Stimulated activated naive CD8-positive, alpha-beta T cell treated with anti-CD3 and anti-CD28 coated beads, Interleukin-15, amount 100 ng/mL, for 72 hours (primary cell): ENCODE data around the gene THOP1.

Experiments
- ATAC-seq: fragments of 150-1000 bp; cut with Tn5 transposase; 2 replicates; pipeline ENCODE4 v1.10.0; 2021; ENCODE audit warnings: mild to moderate bottlenecking, moderate library complexity
- DNase-seq, 2 donors: peaks; one replicate each; pipeline ENCODE4 v3.0.0; 2021 to 2022
- H3K27ac Mint-ChIP-seq, 2 donors: one replicate each; pipeline ENCODE4 v1.8.0; 2022; ENCODE audit warnings: mild to moderate bottlenecking in 2 of 2, mixed read lengths in 2 of 2, moderate library complexity in 2 of 2
- H3K27me3 Mint-ChIP-seq: one replicate; pipeline ENCODE4 v1.8.0; 2022; ENCODE audit warnings: mixed read lengths
- H3K4me1 Mint-ChIP-seq: one replicate; pipeline ENCODE4 v1.8.0; 2022; ENCODE audit warnings: mild to moderate bottlenecking, mixed read lengths
- H3K4me3 Mint-ChIP-seq, 2 donors: one replicate each; pipeline ENCODE4 v1.8.0; 2022; ENCODE audit warnings: mild to moderate bottlenecking in 2 of 2, mixed read lengths in 2 of 2, moderate library complexity in 1 of 2
- H3K9me3 Mint-ChIP-seq, 2 donors: one replicate each; pipeline ENCODE4 v1.8.0; 2022; ENCODE audit warnings: mixed read lengths in 2 of 2

Gene THOP1

DNA sequence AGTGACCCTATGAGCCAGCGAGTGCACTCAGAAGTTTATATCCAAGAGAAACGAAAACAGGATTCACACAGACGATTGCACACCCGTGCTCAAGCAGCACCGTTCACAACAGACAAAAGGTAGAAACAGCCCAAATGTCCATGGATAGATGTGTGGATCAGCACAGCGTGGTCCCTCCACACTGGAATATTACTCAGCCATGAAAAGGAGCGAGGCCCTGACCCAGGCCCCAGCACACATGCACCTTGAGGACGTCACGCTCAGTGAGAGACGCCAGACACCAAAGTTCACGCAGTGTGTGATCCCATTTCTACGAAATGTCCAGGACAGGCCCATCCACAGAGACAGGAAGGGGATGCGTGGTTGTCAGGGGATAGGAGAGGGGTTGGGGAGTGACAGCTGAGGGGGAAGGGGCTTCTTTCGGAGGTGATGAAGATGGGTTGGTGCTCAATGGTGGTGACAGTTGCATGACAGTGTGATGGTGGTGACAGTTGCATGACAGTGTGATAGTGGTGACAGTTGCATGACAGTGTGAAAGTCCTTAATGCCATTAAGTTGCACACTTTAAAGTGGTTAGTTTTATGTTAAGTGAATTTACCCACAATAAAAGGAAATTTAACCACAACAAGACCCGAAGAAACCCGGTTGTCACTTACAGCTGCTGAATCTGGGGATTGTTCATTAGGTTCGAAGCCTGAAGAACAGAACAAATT lies 26.5 kb upstream of the THOP1 start:
- no peak overlapping the region for H3K27ac Mint-ChIP-seq
- no peaks in the 10 kb centered on the region for H3K27me3 Mint-ChIP-seq
- no peak for DNase-seq
- H3K9me3 Mint-ChIP-seq, result no peaks in the 10 kb centered on the region
- H3K4me3 Mint-ChIP-seq, result no peak overlapping the region
- peak; percentile 60 for ATAC-seq
- H3K4me1 Mint-ChIP-seq, result peaks cover 16% of the 10 kb centered on the region

GRCh38 chr19:2759362-2759761 lies 25.9 kb upstream of the THOP1 start:
- Mint-ChIP-seq H3K9me3 (no peaks in the 10 kb centered on the region), H3K4me1 (peaks cover 13% of the 10 kb centered on the region), H3K4me3 (no peak overlapping the region), H3K27me3 (no peaks in the 10 kb centered on the region), H3K27ac (no peak overlapping the region)
- DNase-seq (no peak), ATAC-seq (no peak)

GRCh38 chr19:2759965-2760364 lies 25.3 kb upstream of the THOP1 start:
- peaks cover 13% of the 10 kb centered on the region for H3K4me1 Mint-ChIP-seq
- DNase-seq, result no peak
- H3K27me3 Mint-ChIP-seq, result no peaks in the 10 kb centered on the region
- no peak overlapping the region for H3K4me3 Mint-ChIP-seq
- H3K27ac Mint-ChIP-seq, result no peak overlapping the region
- no peak for ATAC-seq
- no peaks in the 10 kb centered on the region for H3K9me3 Mint-ChIP-seq

- Mint-ChIP-seq H3K4me1 (peaks cover 13% of the 10 kb centered on the region), H3K27me3 (no peaks in the 10 kb centered on the region), H3K4me3 (no peak overlapping the region), H3K27ac (no peak overlapping the region), H3K9me3 (no peaks in the 10 kb centered on the region)
- DNase-seq (no peak), ATAC-seq (peak; percentile 15)
Observed at GRCh38 chr19:2761309-2761677, 24.0 kb upstream of the THOP1 start.

DNA sequence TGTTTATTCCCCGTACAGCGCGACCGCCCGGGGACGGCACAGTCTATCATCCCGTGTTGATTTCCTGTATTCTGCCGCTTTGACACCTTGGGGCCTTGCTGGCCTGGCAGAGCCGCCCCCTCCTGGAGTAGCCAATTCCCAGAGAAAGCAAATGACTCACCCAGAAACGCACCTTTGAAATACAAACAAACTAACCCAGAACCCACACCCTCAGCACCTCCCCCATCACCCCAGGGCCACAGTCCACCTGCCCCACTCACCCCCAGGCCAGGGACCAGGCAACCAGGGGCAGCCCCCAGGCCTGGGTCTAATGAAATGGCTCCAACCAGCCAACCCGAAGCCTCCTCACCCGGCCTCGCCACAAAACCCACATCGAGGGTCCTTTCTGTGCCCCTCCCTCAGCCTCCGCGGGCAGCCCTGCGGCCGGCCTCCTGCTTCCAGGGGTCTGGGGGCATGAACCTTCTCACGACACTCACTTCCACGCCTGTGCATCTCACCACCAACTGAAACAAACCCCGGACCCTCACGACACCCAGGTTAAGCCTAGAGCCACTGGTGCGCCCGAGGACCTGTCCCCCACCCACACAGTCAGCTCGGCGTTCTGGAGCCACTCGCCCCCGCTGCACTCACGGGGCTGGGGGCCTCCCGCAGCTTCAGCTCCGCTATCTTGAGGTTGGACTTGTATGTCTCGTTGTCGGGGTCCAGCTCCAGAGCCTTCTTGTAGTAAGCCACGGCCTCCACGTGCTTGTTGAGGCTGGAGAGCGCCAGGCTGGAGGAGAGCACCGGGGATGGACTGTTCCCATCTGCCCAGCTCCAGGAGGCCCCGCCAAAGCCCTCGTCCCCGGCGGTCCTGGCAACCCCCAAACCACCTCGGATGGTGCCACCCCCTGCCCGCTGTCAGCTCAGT lies 23.2 kb upstream of the THOP1 start:
- Mint-ChIP-seq H3K27me3 (no peaks in the 10 kb centered on the region), H3K27ac (peak overlapping the region; percentile 25 to 91), H3K4me3 (no peak overlapping the region), H3K9me3 (no peaks in the 10 kb centered on the region), H3K4me1 (peaks cover 13% of the 10 kb centered on the region)
- no peak for ATAC-seq
- no peak for DNase-seq

DNA sequence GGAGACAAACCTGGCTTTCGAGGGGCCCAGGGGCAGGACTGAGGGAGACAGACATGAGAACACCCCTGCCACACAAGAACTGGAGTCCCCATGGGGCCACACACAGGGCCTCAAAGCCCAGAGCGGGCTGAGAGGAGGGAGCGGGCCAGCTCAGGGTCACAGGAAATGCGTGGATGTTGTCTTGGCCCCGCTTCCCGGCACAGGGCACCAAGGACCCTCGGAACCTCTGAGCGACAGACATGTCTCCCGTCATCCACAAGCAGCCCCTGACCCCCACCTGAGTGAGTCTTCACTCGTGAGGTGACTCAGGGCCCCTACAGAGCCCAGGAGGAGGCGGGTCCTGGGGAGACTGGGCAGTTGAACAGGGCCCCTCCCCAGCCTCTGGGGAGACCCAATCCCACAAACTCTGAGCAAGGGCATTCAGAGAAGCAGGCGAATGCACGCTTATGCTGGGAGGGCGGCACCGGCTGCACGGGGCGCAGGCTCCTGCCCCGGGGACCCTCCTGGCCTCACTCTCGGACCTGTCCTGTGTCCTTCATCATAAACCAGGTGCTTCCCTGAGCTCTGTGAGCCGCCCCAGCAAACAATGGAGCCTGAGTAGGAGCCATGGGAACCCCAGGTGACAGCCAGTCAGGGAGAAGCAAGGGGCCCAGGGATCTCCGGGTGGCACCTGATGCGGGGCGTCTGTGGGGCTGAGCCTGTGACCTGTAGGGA lies 22.4 kb upstream of the THOP1 start:
- no peaks in the 10 kb centered on the region for H3K9me3 Mint-ChIP-seq
- H3K4me1 Mint-ChIP-seq, result peaks cover 13% of the 10 kb centered on the region
- H3K27me3 Mint-ChIP-seq, result no peaks in the 10 kb centered on the region
- H3K27ac Mint-ChIP-seq, result peak overlapping the region in 1 of 2 donors; percentile 91
- DNase-seq (no peak), ATAC-seq (no peak)
- H3K4me3 Mint-ChIP-seq, result no peak overlapping the region

DNA sequence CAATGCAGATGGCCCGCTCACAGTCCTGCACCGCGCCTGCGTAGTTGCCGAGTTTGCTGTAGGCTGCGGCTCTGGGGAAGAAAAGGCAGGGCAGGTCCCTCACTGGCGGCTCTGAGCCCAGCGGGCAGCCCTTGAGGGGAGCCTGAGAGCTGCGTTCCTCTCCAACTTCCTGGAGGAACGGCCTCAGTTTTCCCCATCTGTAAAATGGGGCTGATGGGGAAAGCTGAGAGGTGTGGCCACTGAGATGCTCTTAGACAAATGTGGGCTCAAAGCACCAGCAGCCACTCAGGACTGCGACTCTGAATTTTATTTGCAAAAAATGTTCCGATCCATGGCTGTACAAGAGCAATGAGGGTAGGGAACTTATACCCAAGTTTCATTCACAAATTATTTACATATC lies 21.6 kb upstream of the THOP1 start:
- H3K27ac Mint-ChIP-seq, result no peak overlapping the region
- H3K9me3 Mint-ChIP-seq, result no peaks in the 10 kb centered on the region
- H3K4me3 Mint-ChIP-seq, result no peak overlapping the region
- ATAC-seq, result no peak
- H3K4me1 Mint-ChIP-seq, result peaks cover 13% of the 10 kb centered on the region
- no peak for DNase-seq
- H3K27me3 Mint-ChIP-seq, result no peaks in the 10 kb centered on the region

DNA sequence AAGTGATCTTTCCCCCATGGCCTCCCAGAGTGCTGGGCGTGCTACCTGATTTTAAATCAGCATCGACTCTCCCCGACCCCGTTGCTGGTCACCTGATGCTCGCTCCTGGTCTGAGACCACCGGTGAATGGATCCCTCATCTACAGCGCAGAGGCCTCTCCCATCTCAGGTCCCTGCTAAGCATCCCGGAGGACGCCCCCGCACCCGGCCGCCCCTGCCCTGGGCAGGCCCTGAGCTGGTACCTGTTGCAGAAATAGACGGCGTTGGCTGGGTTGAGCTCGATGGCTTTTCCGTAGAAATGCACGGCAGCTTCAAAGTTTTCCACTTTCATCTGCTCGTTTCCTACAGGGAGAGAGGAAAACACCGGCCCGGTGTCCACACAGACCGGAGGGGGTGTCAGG lies 20.4 kb upstream of the THOP1 start:
- Mint-ChIP-seq H3K27me3 (no peaks in the 10 kb centered on the region), H3K4me1 (peaks cover 6% of the 10 kb centered on the region), H3K4me3 (no peak overlapping the region), H3K27ac (peak overlapping the region in 1 of 2 donors; percentile 78), H3K9me3 (no peaks in the 10 kb centered on the region)
- DNase-seq, result no peak
- no peak for ATAC-seq

- Mint-ChIP-seq H3K4me3 (no peak overlapping the region), H3K9me3 (no peaks in the 10 kb centered on the region), H3K27ac (no peak overlapping the region), H3K4me1 (peaks cover 10% of the 10 kb centered on the region), H3K27me3 (no peaks in the 10 kb centered on the region)
- DNase-seq (no peak), ATAC-seq (no peak)
Observed at GRCh38 chr19:2765376-2765775, 19.9 kb upstream of the THOP1 start.

DNA sequence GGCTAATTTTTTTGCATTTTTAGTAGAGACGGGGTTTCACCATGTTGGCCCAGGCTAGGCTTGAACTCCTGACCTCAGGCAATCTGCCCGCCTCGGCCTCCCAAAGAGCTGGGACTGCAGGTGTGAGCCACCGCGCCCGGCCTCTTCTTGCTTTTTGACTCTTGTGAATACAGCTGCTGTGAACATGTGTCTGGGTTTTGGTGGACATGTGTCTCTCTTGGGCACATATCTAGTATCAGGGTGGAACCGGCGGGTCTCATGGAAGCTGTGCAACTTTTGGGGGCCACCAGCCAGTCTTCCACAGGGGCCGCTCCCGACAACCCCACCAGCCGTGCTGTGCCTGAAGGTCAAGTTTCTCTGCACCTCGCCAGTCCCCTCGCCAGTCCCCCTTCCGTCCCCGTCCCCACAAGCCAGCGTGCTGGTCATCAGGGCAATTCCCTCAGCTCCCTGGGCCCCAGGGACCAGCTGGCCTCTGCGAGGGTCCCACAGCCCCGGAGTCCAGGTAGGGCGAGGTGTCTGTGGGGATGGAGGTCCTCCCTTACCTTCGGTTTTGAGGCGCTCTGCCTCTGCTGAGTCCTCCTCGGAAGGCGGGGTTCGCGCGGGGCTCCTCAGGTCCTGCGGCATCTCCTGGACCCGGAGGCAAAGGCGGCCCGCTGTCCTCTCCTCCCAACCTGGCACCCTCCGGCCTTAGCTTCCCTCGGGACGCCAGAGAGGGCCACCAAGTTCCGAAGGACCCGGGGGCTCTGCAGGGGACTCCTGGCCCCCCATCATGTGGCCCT lies 18.5 kb upstream of the THOP1 start:
- H3K27ac Mint-ChIP-seq, result no peak overlapping the region
- no peaks in the 10 kb centered on the region for H3K9me3 Mint-ChIP-seq
- no peak overlapping the region for H3K4me3 Mint-ChIP-seq
- no peaks in the 10 kb centered on the region for H3K27me3 Mint-ChIP-seq
- DNase-seq (no peak), ATAC-seq (no peak)
- peaks cover 11% of the 10 kb centered on the region for H3K4me1 Mint-ChIP-seq

- no peaks in the 10 kb centered on the region for H3K9me3 Mint-ChIP-seq
- H3K27me3 Mint-ChIP-seq, result no peaks in the 10 kb centered on the region
- DNase-seq (no peak), ATAC-seq (no peak)
- H3K27ac Mint-ChIP-seq, result peak overlapping the region in 1 of 2 donors; percentile 31
- peaks cover 13% of the 10 kb centered on the region for H3K4me1 Mint-ChIP-seq
- no peak overlapping the region for H3K4me3 Mint-ChIP-seq
Observed at GRCh38 chr19:2767688-2768087, 17.6 kb upstream of the THOP1 start.

DNA sequence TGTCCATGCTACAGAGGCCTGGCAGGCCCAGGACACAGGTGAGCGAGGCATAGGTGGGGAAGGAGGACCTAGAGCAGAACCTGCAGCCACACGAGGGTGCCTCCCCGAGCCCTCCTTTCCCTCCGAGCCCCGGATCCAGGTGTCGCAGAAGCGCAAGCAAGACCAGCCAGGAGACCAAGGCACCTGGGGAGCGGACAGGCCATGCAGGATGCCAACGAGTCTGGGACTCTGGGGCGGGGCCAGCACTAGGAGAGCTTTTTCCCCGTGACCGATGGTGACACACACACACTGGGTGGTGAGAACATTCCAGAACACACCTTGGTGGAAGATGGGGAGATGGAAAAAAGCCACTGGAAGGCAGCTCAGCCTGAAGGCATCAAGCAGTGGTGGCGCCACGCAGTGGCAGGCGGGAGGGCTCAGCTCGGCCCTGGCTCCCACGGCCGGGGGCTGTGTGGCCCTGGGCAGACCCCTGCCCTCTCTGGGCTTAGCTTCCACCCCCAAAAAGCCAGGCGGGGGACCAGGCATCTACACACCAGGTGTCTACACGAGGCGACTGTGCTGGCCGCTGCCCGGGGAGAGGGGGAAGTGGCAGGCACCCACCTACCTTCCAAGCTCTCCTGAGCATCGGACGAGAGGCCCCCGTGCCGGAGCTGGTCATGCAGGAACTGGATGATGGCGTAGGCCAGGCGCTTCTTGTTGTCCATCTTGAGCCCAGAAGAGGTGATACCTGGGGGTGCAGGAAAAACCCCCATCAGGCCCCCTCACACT lies 16.8 kb upstream of the THOP1 start:
- Mint-ChIP-seq H3K4me3 (no peak overlapping the region), H3K27ac (no peak overlapping the region), H3K9me3 (no peaks in the 10 kb centered on the region), H3K4me1 (peaks cover 13% of the 10 kb centered on the region), H3K27me3 (no peaks in the 10 kb centered on the region)
- no peak for ATAC-seq
- DNase-seq, result no peak

DNA sequence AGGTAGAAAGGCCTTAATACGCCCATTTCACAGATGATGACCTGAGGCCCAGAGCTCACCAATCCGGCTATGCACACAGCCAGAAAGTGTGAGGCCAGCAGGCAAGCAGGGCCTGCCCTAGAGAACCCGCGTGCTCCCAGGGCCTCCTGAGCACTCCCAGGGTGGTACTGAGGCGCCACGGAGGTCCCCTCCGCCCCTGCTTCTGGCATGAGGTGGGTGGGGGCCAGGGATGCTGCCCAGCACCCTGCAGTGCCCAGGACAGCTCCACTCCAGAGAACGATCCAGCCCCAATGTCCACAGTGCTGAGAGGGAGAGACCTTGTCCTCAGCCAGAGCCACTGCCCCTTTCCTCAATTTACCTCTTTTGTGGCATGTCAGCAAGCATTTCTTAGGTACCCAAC lies 16.1 kb upstream of the THOP1 start:
- Mint-ChIP-seq H3K4me3 (no peak overlapping the region), H3K4me1 (peaks cover 18% of the 10 kb centered on the region), H3K9me3 (no peaks in the 10 kb centered on the region), H3K27me3 (no peaks in the 10 kb centered on the region), H3K27ac (no peak overlapping the region)
- no peak for ATAC-seq
- no peak for DNase-seq

- no peaks in the 10 kb centered on the region for H3K27me3 Mint-ChIP-seq
- ATAC-seq (no peak), DNase-seq (no peak)
- H3K4me3 Mint-ChIP-seq, result no peak overlapping the region
- H3K9me3 Mint-ChIP-seq, result no peaks in the 10 kb centered on the region
- peak overlapping the region in 1 of 2 donors; percentile 78 for H3K27ac Mint-ChIP-seq
- H3K4me1 Mint-ChIP-seq, result peaks cover 29% of the 10 kb centered on the region
Observed at GRCh38 chr19:2770055-2771013, 15.0 kb upstream of the THOP1 start.
